GDM1 (cell line): Measurements from ENCODE around the gene SRSF2.
"Not testable (repeated sequence)": the region's sequence is repeated elsewhere in the genome, so short reads cannot be mapped to it uniquely, and the experiment has no call there.

Source experiments
- DNase-seq: peaks from one replicate; lab custom pipeline; 2025; lab: John Stamatoyannopoulos, UW

SRSF2 gene

DNA sequence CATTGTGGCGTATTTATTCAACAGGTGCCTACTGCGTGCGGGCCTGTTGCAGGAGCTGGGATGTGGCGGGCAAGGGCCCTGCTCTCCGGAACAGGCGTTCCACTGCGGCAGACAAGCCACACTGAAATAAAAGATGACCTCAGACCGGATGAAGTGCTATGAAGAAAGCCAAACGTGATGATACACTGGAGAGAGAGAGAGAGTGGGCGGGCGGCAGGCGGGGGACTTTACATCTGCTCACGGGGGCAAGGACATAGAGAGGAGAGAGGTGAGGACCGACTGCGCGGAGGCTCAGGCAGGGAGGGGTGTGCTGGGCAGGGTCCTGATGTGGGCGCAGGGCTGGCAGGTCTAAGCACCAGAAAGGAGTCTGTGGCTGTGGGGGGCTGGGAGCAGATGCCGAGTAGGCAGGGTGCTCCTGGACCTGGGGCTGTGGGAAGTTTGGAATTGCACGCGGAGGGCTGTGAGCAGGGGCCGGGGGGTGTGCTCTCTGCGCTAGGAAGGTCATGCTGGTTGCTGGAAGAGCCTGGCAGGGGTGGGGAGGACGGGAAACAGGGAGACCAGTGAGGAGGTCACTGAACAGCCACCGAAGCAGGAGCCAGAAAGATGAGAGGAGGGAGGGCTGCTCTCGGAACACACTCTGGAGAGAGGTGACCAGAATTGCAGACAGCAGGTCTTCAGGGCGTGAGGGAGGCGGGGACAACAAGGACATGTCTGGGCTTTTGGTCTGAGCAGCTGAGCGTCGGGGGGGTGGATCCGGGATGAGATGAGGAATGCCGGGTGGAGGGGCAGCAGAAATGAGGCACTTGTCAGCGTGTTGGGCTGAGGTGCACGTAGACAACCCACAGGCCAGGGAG lies 36.3 kb downstream of the SRSF2 start:
- no peak for DNase-seq

DNA sequence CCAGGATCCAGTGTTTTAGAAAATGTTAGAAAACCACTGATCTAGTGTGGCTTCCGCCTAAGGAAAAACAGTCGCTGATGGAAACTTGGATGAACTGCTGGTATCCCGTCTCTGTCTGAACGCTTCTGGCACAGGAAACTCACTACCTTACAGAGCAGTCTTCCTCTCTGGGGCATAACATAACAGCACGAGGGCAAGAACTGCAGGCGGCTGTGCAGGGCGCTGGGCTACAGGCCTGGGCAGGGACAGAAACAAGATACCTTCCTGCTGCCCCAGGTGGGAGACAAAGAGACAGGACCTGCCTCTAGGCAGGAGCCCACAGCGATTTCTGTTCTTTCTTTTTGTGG lies 36.9 kb downstream of the SRSF2 start:
- DNase-seq, result no peak

DNA sequence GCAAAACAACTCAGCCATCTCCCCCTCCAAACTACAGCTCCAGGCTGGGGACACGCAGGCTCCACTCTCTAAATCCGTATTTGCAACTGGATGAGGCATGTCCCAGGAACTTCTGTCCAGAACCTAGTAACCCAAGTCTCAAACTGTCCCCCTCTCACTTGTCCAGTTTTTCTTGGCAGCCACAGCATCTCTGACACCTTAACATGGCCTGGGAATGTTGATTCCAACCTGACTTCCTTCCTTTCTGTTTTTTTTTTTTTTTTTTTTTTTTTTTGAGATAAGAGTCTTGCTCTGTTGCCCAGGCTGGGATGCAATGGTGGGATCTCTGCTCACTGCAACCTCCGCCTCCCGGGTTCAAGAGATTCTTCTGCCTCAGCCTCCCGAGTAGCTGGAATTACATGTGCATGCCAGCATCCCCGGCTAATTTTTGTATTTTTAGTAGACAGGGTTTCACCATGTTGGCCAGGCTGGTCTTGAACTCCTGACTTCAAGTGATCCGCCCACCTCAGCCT lies 38.6 kb downstream of the SRSF2 start:
- not testable (repeated sequence) for DNase-seq

DNA sequence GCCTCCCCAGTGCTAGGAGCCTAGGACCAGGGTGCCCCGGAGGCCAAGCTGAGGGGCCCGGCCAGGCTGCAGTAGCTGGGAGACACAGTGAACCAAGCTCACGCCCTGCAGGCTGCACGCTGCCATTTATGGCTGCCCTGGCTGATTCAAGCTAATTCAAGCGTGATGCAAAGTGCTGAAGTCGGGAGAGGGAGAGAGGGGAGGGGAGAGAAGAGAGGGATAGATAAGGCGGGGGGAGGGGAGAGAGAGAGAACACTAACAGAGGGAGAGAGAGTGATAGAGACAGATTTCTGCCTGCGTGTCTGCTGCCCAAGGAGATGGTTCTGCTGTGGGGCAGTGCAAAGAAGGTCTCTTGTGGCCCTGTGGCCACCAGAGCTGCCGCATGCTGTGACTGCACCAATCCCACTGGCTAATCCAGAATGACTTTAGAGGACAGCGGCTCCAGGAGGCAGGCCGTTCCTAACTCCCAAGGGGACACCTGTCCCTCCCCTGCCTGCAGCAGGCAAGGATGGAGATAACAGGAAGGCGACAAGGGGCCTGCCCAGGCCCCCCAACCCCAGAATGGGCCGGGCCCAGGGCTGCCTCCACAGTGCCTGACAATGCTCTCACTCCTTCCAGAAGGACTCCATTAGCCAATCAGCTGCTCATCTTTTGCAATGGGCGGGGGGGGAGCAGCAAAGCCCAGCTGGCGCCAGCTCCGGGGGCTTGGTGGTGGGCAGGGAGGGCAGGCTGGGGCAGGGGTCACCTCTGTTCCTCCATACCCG lies 39.2 kb downstream of the SRSF2 start:
- no peak for DNase-seq

DNA sequence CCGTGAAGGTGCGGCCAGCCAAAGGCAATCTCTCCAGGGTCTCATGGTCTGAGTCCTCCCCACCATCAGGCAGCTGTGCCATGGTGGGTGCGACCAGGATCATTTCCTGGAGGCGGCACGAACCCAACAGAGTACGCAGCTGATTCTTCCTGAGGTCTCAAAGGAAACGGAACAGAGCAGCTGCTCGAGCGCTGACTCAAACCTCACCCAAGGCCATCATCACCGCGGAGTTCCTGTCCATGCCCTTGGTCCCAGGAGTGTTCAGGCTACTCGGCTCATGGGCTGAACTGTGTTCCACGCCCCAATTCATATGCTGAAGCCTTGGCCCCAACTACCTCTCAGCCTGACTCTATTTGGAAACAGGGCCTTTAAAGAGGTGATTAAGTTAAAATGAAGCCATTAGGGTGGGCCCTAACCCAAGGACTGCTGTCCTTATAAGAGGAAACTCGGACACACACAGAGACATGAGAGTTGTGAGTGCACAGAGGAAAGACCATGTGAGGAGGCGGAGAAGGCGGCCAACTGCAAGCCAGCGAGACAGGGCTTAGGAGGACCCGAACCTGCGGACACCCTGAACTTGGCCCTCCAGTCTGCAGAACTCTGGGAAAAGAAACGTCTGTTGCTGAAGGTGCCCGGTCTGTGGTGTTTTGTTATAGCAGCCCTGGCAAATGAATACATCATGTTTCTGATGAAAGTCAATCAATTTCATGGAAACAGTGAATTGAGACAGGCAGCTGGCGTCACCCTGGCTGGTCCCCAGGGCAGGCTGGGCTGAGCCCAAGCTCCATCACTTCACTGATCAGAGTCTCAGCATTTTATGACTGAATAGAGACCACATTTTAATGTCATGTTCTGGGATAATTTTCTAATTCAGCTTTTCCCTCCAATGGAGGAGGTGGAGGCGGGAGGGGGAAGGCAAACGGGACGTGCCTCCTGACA lies 40.1 kb downstream of the SRSF2 start:
- DNase-seq, result no peak

DNA sequence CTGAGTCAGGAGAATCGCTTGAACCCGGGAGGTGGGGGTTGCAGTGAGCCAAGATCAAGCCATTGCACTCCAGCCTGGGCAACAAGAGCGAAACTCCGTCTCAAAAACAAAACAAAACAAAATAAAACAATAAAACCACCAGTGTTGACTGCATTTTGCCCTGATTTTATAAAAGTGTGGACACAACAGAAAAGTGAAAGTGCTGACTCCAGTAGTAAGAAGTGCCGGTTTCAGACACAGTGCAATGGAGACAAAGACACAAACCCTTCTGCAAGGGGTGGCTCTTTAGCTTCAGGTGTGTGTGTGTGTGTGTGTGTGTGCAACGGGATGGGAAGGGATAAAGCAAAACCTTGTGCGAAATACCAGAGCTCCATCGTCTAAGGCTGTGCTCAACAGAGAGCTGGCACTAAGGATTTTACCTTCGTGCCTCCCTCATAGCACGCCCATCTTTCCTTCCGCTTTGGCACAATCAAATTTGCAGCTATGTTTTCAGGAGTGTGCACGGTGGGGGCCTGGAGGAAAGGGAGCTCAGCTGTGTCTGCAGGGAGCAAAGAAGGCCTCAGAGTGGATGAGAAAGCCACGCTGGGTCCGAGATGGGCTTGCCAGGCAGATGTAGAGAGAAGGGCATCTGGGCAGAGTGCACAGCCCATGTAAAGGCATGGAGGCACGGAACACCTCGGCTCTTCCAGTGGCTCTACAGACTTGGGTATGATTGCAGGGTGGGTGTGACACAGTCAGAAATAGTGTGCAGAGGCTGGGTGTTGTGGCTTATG lies 41.9 kb downstream of the SRSF2 start:
- no peak for DNase-seq

DNA sequence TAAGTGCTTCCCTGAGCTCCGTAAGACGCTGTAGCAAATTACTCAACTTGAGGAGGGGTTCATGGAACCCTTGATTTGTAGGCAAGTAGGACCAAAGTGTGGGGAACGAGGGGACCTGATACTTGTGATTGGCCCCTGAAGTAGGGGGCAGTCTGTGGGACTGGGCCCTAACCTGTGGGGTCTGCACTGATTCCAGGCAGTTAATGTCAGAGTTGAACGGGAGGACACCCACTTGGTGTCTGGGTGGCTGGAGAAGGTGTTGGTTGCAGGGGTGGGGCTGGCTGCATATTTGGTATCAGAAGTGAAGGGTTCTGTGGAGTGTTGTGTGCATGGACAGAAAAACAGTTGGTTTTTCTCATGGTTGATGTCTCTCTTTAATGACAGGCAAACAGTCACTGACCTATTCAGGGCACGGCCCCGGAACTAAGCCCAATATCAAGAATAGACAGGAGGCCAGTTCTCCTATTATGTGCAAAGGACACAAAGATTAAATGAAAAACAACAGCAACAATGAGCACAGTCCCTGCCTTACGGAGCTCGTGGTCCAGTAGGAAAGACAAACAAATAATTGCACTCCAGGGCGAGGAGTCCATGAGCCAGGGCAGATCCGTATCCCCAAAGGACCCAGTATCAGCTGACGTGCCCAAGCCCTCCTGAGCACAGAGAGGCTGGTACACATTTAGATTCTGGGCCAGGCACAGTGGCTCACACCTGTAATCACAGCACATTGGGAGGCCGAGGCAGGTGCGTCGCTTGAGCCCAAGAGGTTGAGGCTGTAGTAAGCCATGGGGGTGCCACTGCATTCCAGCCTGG lies 45.5 kb downstream of the SRSF2 start:
- no peak for DNase-seq

DNA sequence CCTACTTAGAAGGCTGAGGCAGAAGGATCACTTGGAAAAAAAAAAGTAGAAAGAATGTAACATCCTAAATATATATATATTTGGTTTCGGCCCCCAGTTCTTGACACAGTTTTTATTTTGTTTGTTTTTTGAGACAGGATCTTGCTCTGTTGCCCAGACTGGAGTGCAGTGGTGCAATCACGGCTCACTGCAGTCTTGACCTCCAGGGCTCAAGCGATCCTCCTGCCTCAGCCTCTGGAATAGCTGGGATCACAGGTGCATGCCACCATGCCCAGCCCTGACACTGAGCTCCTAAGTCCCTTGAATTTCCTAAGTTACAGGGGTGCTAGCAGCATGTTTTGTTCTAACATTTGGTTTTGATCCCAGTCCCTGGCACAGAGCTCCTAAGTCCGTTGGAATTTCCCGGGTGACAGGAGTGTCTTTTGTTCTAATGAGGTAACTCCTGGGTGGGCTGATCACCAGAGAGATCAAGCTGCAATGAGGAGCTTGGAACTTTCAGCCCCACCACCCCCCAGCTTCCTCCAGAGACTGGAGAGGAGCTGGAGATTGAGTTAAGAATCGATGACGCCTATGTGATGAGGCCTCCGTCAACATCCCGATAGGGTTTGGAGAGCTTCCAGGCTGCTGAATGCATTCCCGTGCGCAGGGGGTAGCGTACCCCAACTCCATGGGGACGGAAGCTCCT lies 46.4 kb downstream of the SRSF2 start:
- DNase-seq, result no peak

DNA sequence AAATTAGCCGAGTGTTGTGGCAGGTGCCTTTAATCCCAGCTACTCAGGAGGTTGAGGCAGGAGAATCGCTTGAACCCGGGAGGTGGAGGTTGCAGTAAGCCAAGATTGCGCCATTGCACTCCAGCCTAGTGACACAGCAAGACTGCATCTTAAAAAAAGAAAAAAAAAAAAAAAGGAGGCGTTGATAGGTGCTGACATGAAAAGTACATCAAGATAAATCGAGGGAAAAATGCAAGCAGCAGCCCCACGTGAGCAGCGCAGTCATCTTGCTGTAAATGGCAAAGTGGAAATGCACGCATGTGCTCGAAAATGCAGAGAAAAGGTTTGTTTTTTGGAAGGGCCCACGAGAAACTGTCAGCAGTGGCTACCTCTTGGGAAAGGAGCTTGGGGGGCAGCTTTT lies 47.3 kb downstream of the SRSF2 start:
- DNase-seq, result no peak

DNA sequence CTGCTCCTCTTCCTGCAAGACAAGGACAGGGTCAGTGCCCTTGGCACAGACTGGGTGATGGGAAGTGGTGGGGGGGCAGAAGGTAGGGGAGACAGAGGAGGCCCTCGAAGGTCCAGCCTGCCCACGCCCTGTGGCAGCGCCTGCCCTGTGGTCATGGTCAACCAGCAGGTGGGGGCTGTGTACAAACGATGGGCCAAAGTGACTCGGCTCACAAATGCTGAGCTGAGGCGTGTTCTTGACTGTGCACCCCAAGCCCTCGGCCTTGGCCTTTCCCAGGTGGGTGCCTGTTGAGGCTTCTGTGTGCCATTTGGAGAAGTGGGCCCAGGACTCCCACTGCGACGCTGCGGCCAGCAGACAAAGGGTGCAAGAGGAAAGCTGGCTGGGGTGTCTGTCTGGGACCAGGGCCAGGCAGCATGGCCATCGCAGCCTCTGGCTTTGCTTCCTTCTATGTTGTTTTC lies 48.9 kb downstream of the SRSF2 start:
- DNase-seq, result no peak

DNA sequence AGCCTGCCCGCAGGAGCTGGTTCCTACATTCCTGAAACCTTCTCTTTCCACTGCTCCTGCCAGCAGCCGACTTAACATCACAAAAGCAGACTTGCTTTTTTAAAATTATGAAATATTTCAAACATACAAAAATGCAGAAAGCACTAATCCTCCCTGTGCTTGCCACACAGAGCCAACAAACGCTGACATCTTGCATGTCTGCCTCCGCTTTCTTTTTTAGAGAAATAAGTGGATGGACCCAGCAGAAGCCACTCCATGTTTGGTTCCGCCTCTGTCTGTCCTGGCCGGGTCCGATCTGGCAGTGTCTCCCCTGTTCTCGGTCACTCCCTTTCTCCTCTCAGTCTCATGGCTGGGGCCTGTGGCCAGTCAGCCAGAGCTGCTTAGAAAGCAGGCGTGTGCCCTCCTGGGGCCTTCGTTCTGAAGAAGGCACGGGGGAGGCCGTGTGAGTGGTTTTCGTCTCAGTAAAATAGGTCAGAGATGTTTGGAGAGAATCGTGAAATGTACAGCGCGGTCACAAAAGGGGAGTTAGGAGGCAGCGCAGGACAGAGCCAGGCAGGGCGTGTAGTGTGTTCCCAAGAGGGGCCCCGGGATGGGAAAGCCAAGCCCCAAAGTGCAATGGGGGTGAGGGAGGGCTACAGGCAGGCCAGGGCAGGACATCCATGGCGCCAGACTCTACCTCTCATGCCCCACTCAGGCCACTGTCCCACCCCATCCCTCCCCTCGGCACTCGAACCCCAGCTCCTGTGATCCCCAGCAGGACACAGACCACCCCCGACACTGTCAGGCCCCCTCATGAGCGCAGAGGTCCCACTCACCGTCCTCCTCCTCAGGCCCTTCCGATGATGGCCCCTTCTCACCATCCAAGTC lies 49.6 kb downstream of the SRSF2 start:
- DNase-seq, result no peak

DNA sequence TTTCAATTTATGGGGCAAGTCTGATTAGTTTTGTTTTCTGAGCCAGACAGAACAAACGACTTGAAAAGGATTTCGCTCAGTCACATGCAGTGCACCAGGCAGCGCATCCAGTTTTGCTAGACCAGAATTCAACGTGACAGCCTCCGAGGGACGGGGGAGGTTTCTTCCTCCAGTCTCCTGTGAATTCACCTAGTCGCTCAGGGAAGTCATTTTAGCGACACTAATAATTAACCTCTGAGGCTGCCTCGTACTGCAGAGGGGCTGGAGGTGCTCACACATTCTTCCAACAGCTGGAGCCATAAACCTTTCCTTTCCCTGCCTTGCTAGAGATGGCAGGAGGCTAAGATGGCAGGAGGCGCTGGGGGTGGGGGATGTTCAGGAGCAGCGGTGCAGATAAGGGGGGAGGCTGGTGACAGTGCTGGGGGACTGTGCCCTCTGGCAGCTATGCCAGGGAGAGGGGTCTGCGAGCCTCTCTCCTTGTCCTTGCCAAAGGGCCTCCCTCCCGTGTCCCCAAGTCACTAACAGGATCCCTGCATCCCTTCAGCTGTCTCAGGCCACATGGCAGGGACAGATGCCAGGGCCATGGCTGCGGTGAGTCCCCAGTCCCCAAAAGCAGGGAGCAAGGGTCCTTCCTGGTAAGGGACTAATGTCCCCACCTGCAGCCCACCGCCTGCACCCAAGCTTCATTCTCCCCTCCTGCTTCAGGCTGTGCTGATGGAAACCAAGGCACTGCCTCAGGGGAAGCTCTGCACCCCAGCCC lies 50.4 kb downstream of the SRSF2 start:
- no peak for DNase-seq

DNA sequence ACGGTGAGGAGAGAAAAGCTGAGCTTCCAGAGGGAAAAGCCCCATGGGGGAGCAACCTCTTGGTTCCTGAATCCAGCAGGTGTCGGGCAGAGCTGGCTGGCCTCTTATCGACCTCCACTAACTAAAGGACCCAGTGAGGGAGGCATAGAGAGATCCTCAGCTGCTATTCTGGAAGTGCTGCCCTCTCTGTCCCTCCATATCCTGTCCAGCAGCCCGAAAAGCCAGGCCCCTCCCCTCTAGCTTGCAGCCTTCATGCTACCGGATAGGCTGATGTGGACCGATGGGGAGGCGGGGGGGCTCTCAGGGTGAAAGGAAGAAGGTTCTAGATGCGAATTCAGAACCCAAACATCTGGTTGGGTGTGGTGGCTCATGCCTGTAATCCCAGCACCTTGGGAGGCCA lies 51.3 kb downstream of the SRSF2 start:
- DNase-seq, result no peak

DNA sequence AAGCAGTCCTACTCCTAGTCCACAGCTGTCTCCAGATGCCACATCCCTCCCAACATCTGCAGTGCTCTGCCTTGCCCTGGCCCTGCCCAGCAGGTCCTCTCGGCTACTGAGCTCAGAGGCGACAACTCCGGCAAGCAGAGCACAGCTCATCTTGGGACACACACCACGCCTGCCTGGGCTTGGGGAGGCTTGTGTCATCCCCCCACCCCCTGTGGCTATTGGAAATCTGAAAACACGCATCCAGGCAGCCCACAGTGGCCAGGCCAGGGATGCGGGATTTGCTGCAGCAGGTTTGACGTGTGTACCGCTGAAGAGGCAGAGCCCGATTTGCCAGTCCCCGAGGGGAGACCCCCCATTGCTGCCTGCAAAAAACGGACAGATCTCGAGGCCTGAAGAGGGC lies 51.8 kb downstream of the SRSF2 start:
- no peak for DNase-seq

DNA sequence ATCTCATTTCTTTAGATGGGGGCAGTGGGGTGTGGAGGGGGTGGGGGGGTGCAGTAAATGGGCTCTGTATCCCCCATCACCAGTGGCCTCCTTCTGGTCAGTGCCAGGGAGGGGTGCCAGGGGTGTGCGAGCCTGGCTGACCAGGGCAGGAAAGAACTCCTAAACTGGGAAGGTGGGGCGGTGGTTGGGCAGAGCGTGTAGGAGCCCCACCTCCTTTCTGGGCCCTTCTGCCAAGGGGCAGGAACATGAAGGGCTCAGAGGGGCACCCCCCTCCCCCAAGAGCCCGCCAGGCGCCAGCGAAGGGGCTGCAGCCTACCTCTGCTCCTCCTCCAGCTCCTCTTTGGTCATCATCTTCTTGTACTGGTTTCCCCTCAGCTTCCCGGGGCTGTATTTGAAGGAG lies 52.4 kb downstream of the SRSF2 start:
- no peak for DNase-seq
